Thoracic aorta endothelial cell (primary cell): ENCODE measurements around the gene TMEM196. TPM values are rescaled to one million over a fixed set of nuclear protein-coding genes. Genes with fewer than 3 reads are reported as not detected.
A peak's percentile ranks its signal among the peaks of the same experiment; 100 is the strongest.

Experiments used
- small RNA-seq: library from RNA; depleted of rRNA; stranded (forward); fragments of <200 nt; gene quantifications from one replicate; pipeline ENCODE3, GENCODE V24; 2012
- total RNA-seq: library from RNA; depleted of rRNA; stranded (reverse); fragments of >200 nt; gene quantifications from 2 replicates; pipeline ENCODE4 v1.2.3, GENCODE V29; 2012

Gene TMEM196
- total RNA-seq, result not detected in 2 replicates

GRCh38 chr7:19772841-19773760 is at the start of gene TMEM196:
Gene TMEM196, minus strand, starts transcription at chr7:19773617. Its CDS starts 921 bp downstream, at chr7:19772696.

GRCh38 chr7:19708397-19709248 is 64.8 kb downstream of the TMEM196 start, which contains the start of gene POLR1F:
Gene POLR1F, minus strand, starts transcription at chr7:19709037. Its CDS starts 21 bp downstream, at chr7:19709016.

Small RNA genes within 50 kb of the gene (small RNA-seq; reads per million reads assigned to genes)
- 1.3 reads per million, percentile 30 among the genes with 10 or more reads in this experiment for gene MIR3146

Other genes starting within 250 kb of the TMEM196 start
- gene POLR1F, start 64.6 kb downstream of the TMEM196 start, total RNA-seq, result 51.3 and 55.9 TPM in 2 replicates